ENCODE measurements around the gene TATDN2.

TATDN2 gene

DNA sequence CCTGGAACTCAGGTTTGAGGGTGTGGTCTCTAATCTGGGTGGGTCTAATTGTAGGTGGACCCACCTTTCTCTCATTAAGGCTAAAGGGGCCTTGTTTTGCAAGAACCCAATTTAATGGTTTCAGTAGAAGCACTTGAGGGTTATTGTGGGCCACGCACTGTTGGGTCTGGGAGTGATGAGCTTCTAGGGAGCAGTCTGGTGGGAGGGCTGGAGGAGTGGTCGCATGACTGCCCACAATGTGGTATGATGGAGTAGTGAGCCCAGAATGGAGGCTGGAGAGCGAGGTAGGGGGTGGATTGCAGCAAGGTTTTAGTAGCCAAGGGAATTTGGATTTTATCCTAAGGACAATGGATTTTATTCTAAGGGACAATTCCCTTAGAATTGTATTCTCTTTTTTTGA, 2.7 kb downstream of the TATDN2 start:
- TF ChIP-seq CTCF (IDR thresholded peaks at IDR 0.05), result no peak

GRCh38 chr3:10253731-10254130, 5.5 kb downstream of the TATDN2 start:
- TF ChIP-seq CTCF (IDR thresholded peaks at IDR 0.05), result no peak

GRCh38 chr3:10255835-10256234, 7.6 kb downstream of the TATDN2 start:
- no peak for TF ChIP-seq CTCF (IDR thresholded peaks at IDR 0.05)

GRCh38 chr3:10259036-10259435, 10.8 kb downstream of the TATDN2 start:
- no peak for TF ChIP-seq CTCF (IDR thresholded peaks at IDR 0.05)

DNA sequence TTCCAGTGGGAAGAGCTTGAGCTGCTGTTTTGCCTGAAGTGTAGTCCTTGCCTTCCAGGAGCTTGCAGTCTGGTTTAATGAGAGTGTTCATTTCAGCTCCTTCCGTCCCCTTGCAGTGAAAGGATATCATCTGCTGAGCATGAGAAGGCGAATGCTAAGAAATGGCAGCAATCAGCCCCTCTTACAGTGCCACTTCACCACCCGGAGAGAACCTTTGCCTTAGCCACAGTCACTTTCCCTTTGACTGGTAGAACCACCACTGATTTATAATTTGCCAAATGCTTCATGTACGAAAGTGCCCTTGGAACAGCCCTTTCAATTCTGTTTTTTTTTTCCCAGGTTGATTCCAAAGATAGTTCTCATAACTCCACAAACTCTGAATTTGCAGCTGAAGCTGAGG, 11.5 kb downstream of the TATDN2 start:
- no peak for TF ChIP-seq CTCF (IDR thresholded peaks at IDR 0.05)

- TF ChIP-seq CTCF (IDR thresholded peaks at IDR 0.05), result no peak
These were observed 12.0 kb downstream of the TATDN2 start for GRCh38 chr3:10260211-10260701.

DNA sequence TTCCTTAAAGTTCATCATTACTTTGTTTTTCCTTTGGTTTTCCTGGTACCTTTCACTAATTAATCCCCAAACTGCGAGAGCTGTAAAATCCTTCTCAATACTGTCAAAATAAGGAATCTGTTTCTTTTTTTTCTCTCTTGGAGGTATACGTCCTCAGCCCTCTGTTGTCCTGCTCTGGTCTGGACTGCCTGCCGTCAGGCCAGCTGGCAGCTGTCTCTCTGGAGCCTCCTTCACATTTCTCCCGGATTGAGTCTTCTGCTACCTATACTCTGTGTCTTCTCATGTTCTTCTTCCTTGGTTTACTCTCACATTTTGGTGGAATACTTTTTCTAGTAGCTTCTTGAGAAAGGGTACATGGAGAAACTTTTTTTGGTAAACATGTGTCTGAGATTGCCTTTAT, 13.8 kb downstream of the TATDN2 start:
- no peak for TF ChIP-seq CTCF (IDR thresholded peaks at IDR 0.05)

- TF ChIP-seq CTCF (IDR thresholded peaks at IDR 0.05), result peak; percentile 36
These were observed 15.5 kb downstream of the TATDN2 start for GRCh38 chr3:10263646-10264363.

Data from LNCAP (cell line).